ENCODE measurements around the gene RAB36. TPM values are rescaled to one million over a fixed set of nuclear protein-coding genes. Genes with fewer than 3 reads are reported as not detected.

RAB36 gene
- total RNA-seq, 1 experiment from 2014 or later = 1.8 TPM

DNA sequence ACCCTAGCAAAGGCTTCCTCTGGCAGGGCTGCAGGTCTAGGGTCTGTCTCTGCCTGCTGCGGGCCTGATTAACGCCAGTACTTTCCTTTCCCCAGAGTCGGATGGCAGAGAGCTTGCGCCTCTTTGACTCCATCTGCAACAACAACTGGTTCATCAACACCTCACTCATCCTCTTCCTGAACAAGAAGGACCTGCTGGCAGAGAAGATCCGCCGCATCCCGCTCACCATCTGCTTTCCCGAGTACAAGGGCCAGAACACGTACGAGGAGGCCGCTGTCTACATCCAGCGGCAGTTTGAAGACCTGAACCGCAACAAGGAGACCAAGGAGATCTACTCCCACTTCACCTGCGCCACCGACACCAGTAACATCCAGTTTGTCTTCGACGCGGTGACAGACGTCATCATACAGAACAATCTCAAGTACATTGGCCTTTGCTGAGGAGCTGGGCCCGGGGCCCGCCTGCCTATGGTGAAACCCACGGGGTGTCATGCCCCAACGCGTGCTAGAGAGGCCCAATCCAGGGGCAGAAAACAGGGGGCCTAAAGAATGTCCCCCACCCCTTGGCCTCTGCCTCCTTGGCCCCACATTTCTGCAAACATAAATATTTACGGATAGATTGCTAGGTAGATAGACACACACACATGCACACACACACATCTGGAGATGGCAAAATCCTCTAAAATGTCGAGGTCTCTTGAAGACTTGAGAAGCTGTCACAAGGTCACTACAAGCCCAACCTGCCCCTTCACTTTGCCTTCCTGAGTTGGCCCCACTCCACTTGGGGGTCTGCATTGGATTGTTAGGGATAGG is 22.1 kb upstream of the RAB36 start:
- Mint-ChIP-seq H3K4me3 (no peak overlapping the region), H3K27me3 (ENCODE audit: low read depth) (peaks cover 17% of the 10 kb centered on the region), H3K4me1 (peaks cover 5% of the 10 kb centered on the region; the same call in 1 of the 2 replicates), H3K36me3 (no peaks in the 10 kb centered on the region), H3K27ac (no peak overlapping the region), H3K9me3 (no peaks in the 10 kb centered on the region)
- ATAC-seq (no peak), DNase-seq (ENCODE audit: low spot score) (no peak)
- no peak for TF ChIP-seq ZNF423 (CRISPR knock-in tag; IDR thresholded peaks at IDR 0.05)
- no peak for TF ChIP-seq NFATC4 (CRISPR knock-in tag; IDR thresholded peaks at IDR 0.05)
- no peak for TF ChIP-seq ATF1 (CRISPR knock-in tag; IDR thresholded peaks at IDR 0.05)
- TF ChIP-seq PRRX2 (CRISPR knock-in tag; IDR thresholded peaks at IDR 0.05) = no peak
- TF ChIP-seq, protein P1, sequence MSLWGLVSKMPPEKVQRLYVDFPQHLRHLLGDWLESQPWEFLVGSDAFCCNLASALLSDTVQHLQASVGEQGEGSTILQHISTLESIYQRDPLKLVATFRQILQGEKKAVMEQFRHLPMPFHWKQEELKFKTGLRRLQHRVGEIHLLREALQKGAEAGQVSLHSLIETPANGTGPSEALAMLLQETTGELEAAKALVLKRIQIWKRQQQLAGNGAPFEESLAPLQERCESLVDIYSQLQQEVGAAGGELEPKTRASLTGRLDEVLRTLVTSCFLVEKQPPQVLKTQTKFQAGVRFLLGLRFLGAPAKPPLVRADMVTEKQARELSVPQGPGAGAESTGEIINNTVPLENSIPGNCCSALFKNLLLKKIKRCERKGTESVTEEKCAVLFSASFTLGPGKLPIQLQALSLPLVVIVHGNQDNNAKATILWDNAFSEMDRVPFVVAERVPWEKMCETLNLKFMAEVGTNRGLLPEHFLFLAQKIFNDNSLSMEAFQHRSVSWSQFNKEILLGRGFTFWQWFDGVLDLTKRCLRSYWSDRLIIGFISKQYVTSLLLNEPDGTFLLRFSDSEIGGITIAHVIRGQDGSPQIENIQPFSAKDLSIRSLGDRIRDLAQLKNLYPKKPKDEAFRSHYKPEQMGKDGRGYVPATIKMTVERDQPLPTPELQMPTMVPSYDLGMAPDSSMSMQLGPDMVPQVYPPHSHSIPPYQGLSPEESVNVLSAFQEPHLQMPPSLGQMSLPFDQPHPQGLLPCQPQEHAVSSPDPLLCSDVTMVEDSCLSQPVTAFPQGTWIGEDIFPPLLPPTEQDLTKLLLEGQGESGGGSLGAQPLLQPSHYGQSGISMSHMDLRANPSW (CRISPR knock-in tag; conservative IDR thresholded peaks at IDR 0.05; ENCODE audit: low read depth) = no peak
- TF ChIP-seq, protein P2, sequence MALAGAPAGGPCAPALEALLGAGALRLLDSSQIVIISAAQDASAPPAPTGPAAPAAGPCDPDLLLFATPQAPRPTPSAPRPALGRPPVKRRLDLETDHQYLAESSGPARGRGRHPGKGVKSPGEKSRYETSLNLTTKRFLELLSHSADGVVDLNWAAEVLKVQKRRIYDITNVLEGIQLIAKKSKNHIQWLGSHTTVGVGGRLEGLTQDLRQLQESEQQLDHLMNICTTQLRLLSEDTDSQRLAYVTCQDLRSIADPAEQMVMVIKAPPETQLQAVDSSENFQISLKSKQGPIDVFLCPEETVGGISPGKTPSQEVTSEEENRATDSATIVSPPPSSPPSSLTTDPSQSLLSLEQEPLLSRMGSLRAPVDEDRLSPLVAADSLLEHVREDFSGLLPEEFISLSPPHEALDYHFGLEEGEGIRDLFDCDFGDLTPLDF (CRISPR knock-in tag; IDR thresholded peaks at IDR 0.05) = no peak
- no peak for TF ChIP-seq ARID4B (CRISPR knock-in tag; IDR thresholded peaks at IDR 0.05; ENCODE audit: borderline replicate concordance)
- TF ChIP-seq, protein P3, sequence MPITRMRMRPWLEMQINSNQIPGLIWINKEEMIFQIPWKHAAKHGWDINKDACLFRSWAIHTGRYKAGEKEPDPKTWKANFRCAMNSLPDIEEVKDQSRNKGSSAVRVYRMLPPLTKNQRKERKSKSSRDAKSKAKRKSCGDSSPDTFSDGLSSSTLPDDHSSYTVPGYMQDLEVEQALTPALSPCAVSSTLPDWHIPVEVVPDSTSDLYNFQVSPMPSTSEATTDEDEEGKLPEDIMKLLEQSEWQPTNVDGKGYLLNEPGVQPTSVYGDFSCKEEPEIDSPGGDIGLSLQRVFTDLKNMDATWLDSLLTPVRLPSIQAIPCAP (CRISPR knock-in tag; IDR thresholded peaks at IDR 0.05) = no peak
- TF ChIP-seq GABPB1 (CRISPR knock-in tag; IDR thresholded peaks at IDR 0.05) = no peak
- TF ChIP-seq CREB1 (CRISPR knock-in tag; IDR thresholded peaks at IDR 0.05) = no peak
- TF ChIP-seq JUN (CRISPR knock-in tag; IDR thresholded peaks at IDR 0.05) = no peak
- ChIA-PET POLR2A (interaction anchor here (1.4 kb wide), 1 partner anchor 164 kb away, joined by 3 read pairs; no protein-coding TSS in a partner anchor), CTCF (interaction anchor here (1.0 to 2.2 kb wide), 9 partner anchors 9 to 267 kb away, joined by 3 to 34 read pairs (median 4); partner anchors contain the start of gene RSPH14)

- H3K27me3 Mint-ChIP-seq (ENCODE audit: low read depth) = peaks cover 18% of the 10 kb centered on the region
- H3K27ac Mint-ChIP-seq = no peak overlapping the region
- CTCF ChIA-PET = interaction anchor here (1.0 to 2.2 kb wide), 7 partner anchors 10 to 268 kb away, joined by 3 to 34 read pairs (median 4); partner anchors contain the start of gene RSPH14
- POLR2A ChIA-PET = interaction anchor here (1.4 kb wide), 1 partner anchor 164 kb away, joined by 3 read pairs; no protein-coding TSS in a partner anchor
- ATAC-seq (no peak), DNase-seq (ENCODE audit: low spot score) (no peak)
- no peak overlapping the region for H3K4me3 Mint-ChIP-seq
- no peak for TF ChIP-seq ZNF281 (CRISPR knock-in tag; IDR thresholded peaks at IDR 0.05)
- TF ChIP-seq GTF2I (CRISPR knock-in tag; conservative IDR thresholded peaks at IDR 0.05) = no peak
- no peak for TF ChIP-seq NR3C1 (CRISPR knock-in tag; conservative IDR thresholded peaks at IDR 0.05; ENCODE audit: low read depth)
- H3K36me3 Mint-ChIP-seq = no peaks in the 10 kb centered on the region
- H3K9me3 Mint-ChIP-seq = no peaks in the 10 kb centered on the region
- H3K4me1 Mint-ChIP-seq = peaks cover 5% of the 10 kb centered on the region; the same call in 1 of the 2 replicates
These were observed 21.4 kb upstream of the RAB36 start for GRCh38 chr22:23123804-23124254.
